Keratinocyte (primary cell): Measurements from ENCODE around the gene GLI3. TPM values are rescaled to one million over a fixed set of nuclear protein-coding genes. Genes with fewer than 3 reads are reported as not detected.

ENCODE experiments used
- DNase-seq: peaks from one replicate; pipeline ENCODE4 v3.0.0-alpha.2; 2011; ENCODE audit warnings: low read depth, missing footprints, low spot score
- FAIRE-seq: peaks from 2 replicates; lab custom pipeline; 2011; peaks lifted over from hg19 to GRCh38; lab: Jason Lieb, UNC
- H2AFZ ChIP-seq: 2 replicates; pipeline ENCODE4 v1.6.0; 2012; ENCODE audit warnings: low read length, control low read depth, inconsistent platforms; ENCODE audit not compliant: control insufficient read depth
- H3K27ac ChIP-seq: 2 replicates; pipeline ENCODE4 v1.5.1; 2011; ENCODE audit warnings: low read length; ENCODE audit not compliant: control insufficient read depth, insufficient read depth
- H3K27me3 ChIP-seq: 3 replicates; pipeline ENCODE4 v1.6.0; 2011; ENCODE audit warnings: low read length; ENCODE audit not compliant: control insufficient read depth, insufficient read depth; ENCODE audit errors: extremely low read depth
- H3K36me3 ChIP-seq, 2 experiments: 2 replicates in 1 of 2; 3 replicates in 1 of 2; pipeline ENCODE4 v1.5.1; 2011; ENCODE audit warnings: low read length in 2 of 2, mild to moderate bottlenecking in 1 of 2; ENCODE audit not compliant: control insufficient read depth in 2 of 2, insufficient read depth in 2 of 2; ENCODE audit errors: extremely low read depth in 1 of 2
- H3K4me1 ChIP-seq: 3 replicates; pipeline ENCODE4 v1.5.1; 2011; ENCODE audit warnings: low read length; ENCODE audit not compliant: control insufficient read depth, insufficient read depth; ENCODE audit errors: extremely low read depth
- H3K4me2 ChIP-seq: 3 replicates; pipeline ENCODE4 v1.6.0; 2011; ENCODE audit warnings: low read depth, low read length; ENCODE audit not compliant: control insufficient read depth, insufficient read depth; ENCODE audit errors: extremely low read depth
- H3K4me3 ChIP-seq, 3 experiments: fragments of 200-600 bp in 1 of 3; sonication (generic) in 1 of 3; 2 replicates in 2 of 3; 3 replicates in 1 of 3; pipeline ENCODE4 v1.5.1; 2011 to 2016; ENCODE audit warnings: low read length in 3 of 3, mild to moderate bottlenecking in 3 of 3, control low read depth in 2 of 3, inconsistent platforms in 1 of 3, low read depth in 1 of 3, mixed read lengths in 1 of 3, mixed run types in 1 of 3, moderate library complexity in 1 of 3; ENCODE audit not compliant: control insufficient read depth in 2 of 3, insufficient read depth in 2 of 3; ENCODE audit errors: extremely low read depth in 1 of 3
- H3K79me2 ChIP-seq: 2 replicates; pipeline ENCODE4 v1.6.0; 2012; ENCODE audit warnings: low read length; ENCODE audit not compliant: control insufficient read depth, insufficient read depth
- H3K9ac ChIP-seq: 3 replicates; pipeline ENCODE4 v1.6.0; 2011; ENCODE audit warnings: low read length; ENCODE audit not compliant: control insufficient read depth, insufficient read depth; ENCODE audit errors: extremely low read depth
- H3K9me1 ChIP-seq: 3 replicates; pipeline ENCODE4 v1.6.0; 2011; ENCODE audit warnings: low read length; ENCODE audit not compliant: control insufficient read depth, insufficient read depth; ENCODE audit errors: extremely low read depth
- H3K9me3 ChIP-seq: 2 replicates; pipeline ENCODE4 v1.5.1; 2012; ENCODE audit warnings: low read depth, low read length; ENCODE audit not compliant: control insufficient read depth
- H4K20me1 ChIP-seq: 3 replicates; pipeline ENCODE4 v1.6.0; 2011; ENCODE audit warnings: low read length; ENCODE audit not compliant: control insufficient read depth, insufficient read depth; ENCODE audit errors: extremely low read depth
- EZH2 ChIP-seq: IDR thresholded peaks from one replicate; pipeline ENCODE4 v1.6.1; 2012; ENCODE audit warnings: inconsistent platforms, mild to moderate bottlenecking, low read length, moderate library complexity
- dilution Hi-C: fragments of 300-500 bp; cut with MboI; formaldehyde crosslinking; loops from one replicate; pipeline ENCODE4 v1.7.0; 2020; ENCODE audit warnings: low sequenced_read_pairs; ENCODE audit not compliant: extremely low pct_ligation_motif_present
- polyA plus RNA-seq, 5 experiments: library from polyadenylated mRNA; depleted of rRNA in 3 of 5; stranded (reverse) in 3 of 5; stranded (forward) in 1 of 5; unstranded in 1 of 5; fragments of >200 nt; gene quantifications; 1 replicate in 1 of 5; 2 replicates in 3 of 5; 3 replicates in 1 of 5; pipeline versions ENCODE4 v1.2.1 to v1.2.3, GENCODE V29; 2011 to 2012; ENCODE audit warnings: missing spikeins in 2 of 5, low read depth in 1 of 5, low replicate concordance in 1 of 5
- TF ChIP-seq, protein P1 (sequence below), 3 experiments: IDR thresholded peaks in 1 of 3; conservative IDR thresholded peaks in 1 of 3; optimal IDR thresholded peaks in 1 of 3; 2 replicates in 2 of 3; 3 replicates in 1 of 3; pipeline versions ENCODE3 to v1.5.1; 2011; ENCODE audit warnings: low read length in 3 of 3, mild to moderate bottlenecking in 3 of 3, moderate library complexity in 2 of 3, control low read depth in 1 of 3, inconsistent platforms in 1 of 3; ENCODE audit not compliant: insufficient read depth in 2 of 3; ENCODE audit errors: extremely low read depth in 1 of 3

GLI3 gene
- polyA plus RNA-seq, 1 donor (not counting 4 experiments of a cell fraction or from before 2014, with no cell fraction given), result 3.6 TPM

DNA sequence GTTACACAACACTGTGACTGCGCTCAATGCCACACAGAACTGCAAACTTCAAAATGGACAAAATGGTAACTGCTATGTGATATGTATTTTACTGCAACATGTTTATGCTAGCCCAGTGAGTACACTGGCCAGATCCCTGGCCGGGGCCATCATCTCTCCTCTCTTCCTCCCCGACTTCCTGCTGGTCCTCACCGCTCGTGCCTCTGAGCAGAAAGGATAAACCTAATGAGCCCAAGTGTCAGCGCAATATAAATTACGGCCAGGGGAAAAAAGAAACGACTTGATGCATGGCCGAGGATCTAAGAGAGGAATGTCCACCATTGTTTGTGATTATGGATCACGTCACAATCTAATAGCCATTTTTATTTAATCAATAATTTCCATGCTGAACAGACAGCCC, 225.2 kb downstream of the GLI3 start:
- dilution Hi-C loops, result no loop called here
- no peak for DNase-seq

GRCh38 chr7:42010751-42011150, 226.3 kb downstream of the GLI3 start:
- Histone ChIP-seq H3K9ac (no peak overlapping the region), H3K4me2 (no peak overlapping the region), H3K4me1 (no peaks in the 10 kb centered on the region), H3K9me3 (peaks cover 3% of the 10 kb centered on the region), H3K27me3 (no peaks in the 10 kb centered on the region), H3K27ac (no peak overlapping the region), H2AFZ (no peak overlapping the region), H3K9me1 (no peaks in the 10 kb centered on the region), H3K4me3 (no peak overlapping the region), H3K36me3 (no peaks in the 10 kb centered on the region), H3K79me2 (no peaks in the 10 kb centered on the region), H4K20me1 (no peaks in the 10 kb centered on the region)
- dilution Hi-C loops, result no loop called here
- TF ChIP-seq, protein P1, sequence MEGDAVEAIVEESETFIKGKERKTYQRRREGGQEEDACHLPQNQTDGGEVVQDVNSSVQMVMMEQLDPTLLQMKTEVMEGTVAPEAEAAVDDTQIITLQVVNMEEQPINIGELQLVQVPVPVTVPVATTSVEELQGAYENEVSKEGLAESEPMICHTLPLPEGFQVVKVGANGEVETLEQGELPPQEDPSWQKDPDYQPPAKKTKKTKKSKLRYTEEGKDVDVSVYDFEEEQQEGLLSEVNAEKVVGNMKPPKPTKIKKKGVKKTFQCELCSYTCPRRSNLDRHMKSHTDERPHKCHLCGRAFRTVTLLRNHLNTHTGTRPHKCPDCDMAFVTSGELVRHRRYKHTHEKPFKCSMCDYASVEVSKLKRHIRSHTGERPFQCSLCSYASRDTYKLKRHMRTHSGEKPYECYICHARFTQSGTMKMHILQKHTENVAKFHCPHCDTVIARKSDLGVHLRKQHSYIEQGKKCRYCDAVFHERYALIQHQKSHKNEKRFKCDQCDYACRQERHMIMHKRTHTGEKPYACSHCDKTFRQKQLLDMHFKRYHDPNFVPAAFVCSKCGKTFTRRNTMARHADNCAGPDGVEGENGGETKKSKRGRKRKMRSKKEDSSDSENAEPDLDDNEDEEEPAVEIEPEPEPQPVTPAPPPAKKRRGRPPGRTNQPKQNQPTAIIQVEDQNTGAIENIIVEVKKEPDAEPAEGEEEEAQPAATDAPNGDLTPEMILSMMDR (optimal IDR thresholded peaks at IDR 0.05 in 1 of 3, IDR thresholded peaks at IDR 0.05 in 1 of 3, conservative IDR thresholded peaks at IDR 0.05 in 1 of 3; ENCODE audit: extremely low read depth in 1 of 3, insufficient read depth in 2 of 3, low read length in 3 of 3), result no peak
- no peak for TF ChIP-seq EZH2
- FAIRE-seq (no peak), DNase-seq (no peak)

More for the DNA sequence above, 225.2 kb downstream of the GLI3 start:
- no peak for FAIRE-seq
- H3K27me3 ChIP-seq, result no peaks in the 10 kb centered on the region
- H3K79me2 ChIP-seq, result no peaks in the 10 kb centered on the region
- H3K9ac ChIP-seq, result no peak overlapping the region
- no peak overlapping the region for H2AFZ ChIP-seq
- no peak for TF ChIP-seq EZH2
- TF ChIP-seq, protein P1 (optimal IDR thresholded peaks at IDR 0.05 in 1 of 3, IDR thresholded peaks at IDR 0.05 in 1 of 3, conservative IDR thresholded peaks at IDR 0.05 in 1 of 3; ENCODE audit: extremely low read depth in 1 of 3, insufficient read depth in 2 of 3, low read length in 3 of 3), result no peak
- H3K4me3 ChIP-seq, result no peak overlapping the region
- no peaks in the 10 kb centered on the region for H3K36me3 ChIP-seq
- H3K9me1 ChIP-seq, result no peaks in the 10 kb centered on the region
- no peak overlapping the region for H3K27ac ChIP-seq
- H3K4me2 ChIP-seq, result no peak overlapping the region
- no peaks in the 10 kb centered on the region for H3K4me1 ChIP-seq
- H4K20me1 ChIP-seq, result no peaks in the 10 kb centered on the region
- peaks cover 3% of the 10 kb centered on the region for H3K9me3 ChIP-seq
